Esophagus squamous epithelium (tissue), 4 donors: ENCODE results near the gene HTRA2.

ENCODE experiments used
- POLR2A ChIP-seq, 4 donors: fragments of 450-650 bp; IDR thresholded peaks; one replicate each; pipeline ENCODE4 v1.6.1; 2017; ENCODE audit warnings: antibody characterized with exemption in 4 of 4, mild to moderate bottlenecking in 4 of 4, moderate library complexity in 3 of 4
- TF ChIP-seq, protein P1 (sequence below), 6 experiments: fragments of 450-650 bp in 4 of 6; fragments of 200-600 bp in 2 of 6; sonication (generic) in 2 of 6; IDR thresholded peaks; one replicate each; pipeline ENCODE4 v1.5.1; 2016 to 2019; ENCODE audit warnings: antibody characterized with exemption in 6 of 6, mild to moderate bottlenecking in 4 of 6, moderate library complexity in 4 of 6

DNA sequence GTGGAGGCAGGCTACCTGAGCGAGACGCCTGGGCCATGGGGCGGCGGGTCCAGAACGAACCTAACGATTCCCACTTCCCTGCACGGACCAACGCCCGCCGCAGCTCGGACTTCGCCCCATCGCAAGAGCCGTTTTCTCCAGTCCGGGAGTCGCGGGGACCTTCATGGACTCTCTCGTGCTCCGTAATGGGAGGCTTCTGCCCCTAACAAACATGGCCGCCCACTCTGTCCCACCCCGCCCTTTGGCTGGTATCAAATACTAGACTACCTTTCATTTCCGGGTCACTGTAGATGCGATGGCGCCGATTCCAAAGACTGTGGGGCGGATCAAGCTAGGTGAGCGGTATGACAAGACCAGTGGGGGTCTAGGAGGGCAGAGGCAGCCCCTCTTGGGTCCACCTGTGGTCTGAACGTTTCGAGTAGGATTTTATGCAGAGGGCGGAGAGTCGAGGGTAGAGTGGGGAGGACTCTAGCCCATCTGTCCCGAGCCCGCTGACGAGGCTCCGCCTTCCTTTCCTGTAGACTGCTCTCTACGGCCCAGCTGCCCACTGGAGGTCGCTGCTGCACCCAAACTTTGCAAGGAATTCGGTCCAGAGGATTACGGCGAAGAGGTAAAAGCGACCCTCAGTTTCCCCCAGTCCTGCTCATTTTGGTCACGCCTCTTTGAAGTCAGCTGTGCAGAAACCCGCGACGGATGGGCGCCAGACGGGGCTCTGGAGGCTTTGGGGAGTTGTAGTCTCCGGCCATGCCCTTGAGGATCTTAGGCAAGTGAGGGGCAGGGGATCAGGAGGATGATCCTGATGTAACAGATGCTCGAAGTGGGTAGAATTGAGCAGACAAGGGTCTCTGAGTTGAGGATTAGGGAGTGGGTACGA, 46.7 kb upstream of the HTRA2 start, which contains the start of the genes CCDC142 and TTC31:
- TF ChIP-seq, protein P1, sequence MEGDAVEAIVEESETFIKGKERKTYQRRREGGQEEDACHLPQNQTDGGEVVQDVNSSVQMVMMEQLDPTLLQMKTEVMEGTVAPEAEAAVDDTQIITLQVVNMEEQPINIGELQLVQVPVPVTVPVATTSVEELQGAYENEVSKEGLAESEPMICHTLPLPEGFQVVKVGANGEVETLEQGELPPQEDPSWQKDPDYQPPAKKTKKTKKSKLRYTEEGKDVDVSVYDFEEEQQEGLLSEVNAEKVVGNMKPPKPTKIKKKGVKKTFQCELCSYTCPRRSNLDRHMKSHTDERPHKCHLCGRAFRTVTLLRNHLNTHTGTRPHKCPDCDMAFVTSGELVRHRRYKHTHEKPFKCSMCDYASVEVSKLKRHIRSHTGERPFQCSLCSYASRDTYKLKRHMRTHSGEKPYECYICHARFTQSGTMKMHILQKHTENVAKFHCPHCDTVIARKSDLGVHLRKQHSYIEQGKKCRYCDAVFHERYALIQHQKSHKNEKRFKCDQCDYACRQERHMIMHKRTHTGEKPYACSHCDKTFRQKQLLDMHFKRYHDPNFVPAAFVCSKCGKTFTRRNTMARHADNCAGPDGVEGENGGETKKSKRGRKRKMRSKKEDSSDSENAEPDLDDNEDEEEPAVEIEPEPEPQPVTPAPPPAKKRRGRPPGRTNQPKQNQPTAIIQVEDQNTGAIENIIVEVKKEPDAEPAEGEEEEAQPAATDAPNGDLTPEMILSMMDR (IDR thresholded peaks at IDR 0.05), result peak; percentile 83 to 92 (median 87)
- peak in 1 of 4 donors; percentile 45 for TF ChIP-seq POLR2A (IDR thresholded peaks at IDR 0.05)
